GM21360 (cell line): ENCODE results near the gene CSF3R.
"Not testable (repeated sequence)": the region's sequence is repeated elsewhere in the genome, so short reads cannot be mapped to it uniquely, and the experiment has no call there.

Source experiments
- ATAC-seq: cut with Tn5 transposase; IDR thresholded peaks from one replicate; pipeline ENCODE4 v1.9.1; 2021; ENCODE audit warnings: mild to moderate bottlenecking, moderate library complexity; ENCODE audit not compliant: unreplicated experiment

Gene CSF3R

GRCh38 chr1:36484099-36484498, 1.4 kb upstream of the CSF3R start:
- no peak for ATAC-seq

GRCh38 chr1:36481771-36482723, 666 bp downstream of the CSF3R start:
- ATAC-seq, result no peak

- ATAC-seq, result no peak
Observed at GRCh38 chr1:36481091-36481490, 1.6 kb downstream of the CSF3R start.

GRCh38 chr1:36480161-36480560, 2.6 kb downstream of the CSF3R start:
- no peak for ATAC-seq

- no peak for ATAC-seq
Observed at GRCh38 chr1:36479505-36480051, 3.1 kb downstream of the CSF3R start.

- ATAC-seq, result not testable (repeated sequence)
Observed at GRCh38 chr1:36477615-36478014, 5.1 kb downstream of the CSF3R start.

- no peak for ATAC-seq
Observed at GRCh38 chr1:36476945-36477344, 5.8 kb downstream of the CSF3R start.

GRCh38 chr1:36475910-36476604, 6.7 kb downstream of the CSF3R start:
- ATAC-seq, result no peak

- ATAC-seq, result no peak
Observed at GRCh38 chr1:36475341-36475740, 7.4 kb downstream of the CSF3R start.

GRCh38 chr1:36472656-36473055, 10.1 kb downstream of the CSF3R start:
- ATAC-seq, result no peak

- no peak for ATAC-seq
Observed at GRCh38 chr1:36471830-36472641, 10.7 kb downstream of the CSF3R start.

GRCh38 chr1:36469163-36469562, 13.6 kb downstream of the CSF3R start:
- no peak for ATAC-seq

- no peak for ATAC-seq
Observed at GRCh38 chr1:36467700-36468455, 14.8 kb downstream of the CSF3R start.

GRCh38 chr1:36467027-36467410, 15.7 kb downstream of the CSF3R start:
- no peak for ATAC-seq

GRCh38 chr1:36466370-36467026, 16.2 kb downstream of the CSF3R start:
- no peak for ATAC-seq

GRCh38 chr1:36465731-36466369, 16.9 kb downstream of the CSF3R start:
- no peak for ATAC-seq

GRCh38 chr1:36464605-36465393, 17.9 kb downstream of the CSF3R start:
- ATAC-seq, result no peak

GRCh38 chr1:36463803-36464604, 18.7 kb downstream of the CSF3R start, which contains the start of gene MRPS15:
TSS of gene MRPS15 (minus strand) at chr1:36464384. CDS start at chr1:36464275, 109 bp downstream.
- peak; percentile 91 for ATAC-seq
